GM21576 (cell line): ENCODE measurements around the gene LIPT1.
"Not testable (repeated sequence)": the region's sequence is repeated elsewhere in the genome, so short reads cannot be mapped to it uniquely, and the experiment has no call there.

Source experiments
- ATAC-seq: cut with Tn5 transposase; IDR thresholded peaks from one replicate; pipeline ENCODE4 v1.9.1; 2021; ENCODE audit warnings: mild to moderate bottlenecking, moderate library complexity; ENCODE audit not compliant: unreplicated experiment

LIPT1 gene

DNA sequence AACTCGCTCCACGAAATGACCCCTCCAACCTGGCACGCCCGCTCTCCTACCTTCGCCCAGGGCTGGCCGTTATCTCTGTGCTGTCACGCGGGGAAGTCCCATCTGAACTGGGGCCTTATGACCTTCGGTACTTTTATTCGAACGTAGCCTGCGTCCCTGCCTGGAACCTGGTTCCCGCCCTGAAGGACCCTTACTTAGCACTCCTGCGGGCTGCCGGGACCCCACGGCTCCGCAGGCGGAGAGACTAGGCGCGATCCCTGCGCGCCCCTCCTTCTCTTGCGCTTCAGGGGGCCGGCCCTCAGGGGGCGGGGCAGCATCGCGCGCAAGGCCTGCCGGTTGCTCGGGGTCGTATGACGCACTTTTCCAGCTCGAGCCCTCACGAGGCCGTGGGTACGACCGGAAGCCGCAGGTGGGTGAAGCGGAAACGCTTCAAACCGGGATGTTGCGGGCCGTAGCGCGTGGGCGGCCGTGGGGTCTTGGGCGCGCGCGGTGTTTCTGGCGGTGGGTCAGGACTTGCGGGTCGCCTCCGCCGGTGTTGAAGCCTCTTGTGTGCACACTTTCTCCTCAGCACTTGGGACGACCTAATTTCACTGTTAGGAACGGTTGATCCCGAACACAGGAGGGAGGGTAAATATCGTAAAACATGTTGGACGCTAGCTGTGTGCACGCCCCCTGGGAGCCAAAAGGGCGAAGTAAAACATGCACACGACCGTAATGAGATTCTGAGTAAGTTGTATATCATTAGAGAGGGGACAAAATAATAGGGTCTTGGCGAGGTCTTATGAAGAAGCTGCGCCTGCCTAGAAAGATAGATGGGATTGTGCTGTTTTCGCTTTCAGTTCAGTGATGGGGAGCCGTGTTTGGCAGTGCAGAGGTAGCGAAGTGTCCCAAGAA, at the start of gene LIPT1, which contains the start of gene TSGA10:
Gene LIPT1, plus strand, starts transcription at position 325 of the 894 bp plus-strand sequence. CDS start 6,991 bp downstream, outside the sequence.
Gene TSGA10, minus strand, starts transcription at position 300 of the 894 bp plus-strand sequence. CDS start 45,503 bp downstream, outside the sequence.
- peak; percentile 95 for ATAC-seq

DNA sequence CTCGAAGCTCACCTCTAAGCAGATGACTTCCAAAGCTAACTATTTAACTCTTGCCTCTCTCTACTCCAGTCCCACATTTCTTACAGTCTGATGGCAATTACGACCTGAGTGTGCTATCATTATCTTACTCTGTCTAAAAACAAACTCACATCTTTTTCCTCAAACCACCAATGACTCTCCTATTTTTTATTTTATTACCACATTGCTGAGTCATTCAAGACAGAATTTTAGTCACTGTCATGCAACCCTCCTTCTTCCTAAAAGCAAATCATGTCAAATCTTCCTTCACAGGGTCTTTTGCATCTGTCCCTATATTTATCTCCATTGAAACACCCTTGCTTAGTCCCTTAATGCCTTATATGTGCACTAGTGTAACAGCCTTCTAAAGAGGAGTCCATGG, 47.9 kb upstream of the LIPT1 start:
- ATAC-seq, result no peak

DNA sequence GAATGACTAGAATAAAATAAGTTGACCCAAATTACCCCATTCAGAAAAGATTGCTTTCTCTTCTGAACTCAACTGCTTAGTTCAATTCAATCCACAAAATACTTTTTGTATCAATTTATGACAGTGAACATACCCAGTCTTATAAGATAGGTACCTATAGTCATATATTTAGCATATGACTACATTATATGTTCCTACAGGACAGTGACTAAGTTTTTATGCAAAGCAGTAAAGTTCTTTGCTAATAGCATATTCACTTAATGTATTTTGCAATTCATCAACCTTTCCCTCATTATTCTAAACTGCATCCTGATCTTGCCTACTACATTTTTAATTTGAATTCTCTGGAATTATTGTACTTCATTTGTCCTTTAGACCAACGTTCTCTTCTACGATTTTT, 43.5 kb upstream of the LIPT1 start:
- ATAC-seq, result no peak

DNA sequence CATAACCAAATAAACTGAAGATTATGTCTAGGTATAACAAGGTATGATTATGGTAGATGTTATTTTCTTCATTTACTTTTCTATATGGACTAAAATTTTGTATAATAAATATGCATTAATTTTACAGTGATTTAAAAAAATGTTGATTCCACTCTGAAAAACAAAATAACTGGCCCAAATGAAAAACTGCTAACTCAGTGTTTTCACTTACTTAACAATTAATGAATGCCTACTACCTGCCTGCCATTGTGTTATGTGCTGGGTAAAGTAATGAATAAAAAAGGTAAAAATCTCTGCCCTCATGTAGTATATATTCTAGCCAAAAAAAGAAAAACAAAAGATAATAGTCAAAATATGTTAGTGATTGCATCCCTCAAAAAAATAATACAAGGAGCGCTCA, 42.8 kb upstream of the LIPT1 start:
- no peak for ATAC-seq

DNA sequence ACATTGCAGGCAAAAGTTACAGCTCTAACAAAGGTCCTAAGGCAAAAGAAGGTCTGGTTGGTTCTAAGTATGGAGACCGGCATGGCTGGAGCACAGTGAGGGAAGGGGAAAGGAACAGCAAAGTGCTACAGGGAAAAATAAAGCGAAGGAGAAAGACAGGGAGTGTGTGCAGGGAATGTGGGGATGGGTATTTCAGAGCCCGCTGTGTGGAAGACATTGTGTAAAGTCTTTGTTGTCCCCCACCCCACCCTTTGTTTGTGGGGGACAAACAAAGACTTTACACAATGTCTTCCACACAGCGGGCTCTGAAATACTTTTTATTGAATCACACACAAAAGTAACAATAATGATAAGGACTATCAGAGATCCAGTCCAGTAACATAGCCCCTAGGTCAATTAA, 42.1 kb upstream of the LIPT1 start:
- ATAC-seq, result no peak

DNA sequence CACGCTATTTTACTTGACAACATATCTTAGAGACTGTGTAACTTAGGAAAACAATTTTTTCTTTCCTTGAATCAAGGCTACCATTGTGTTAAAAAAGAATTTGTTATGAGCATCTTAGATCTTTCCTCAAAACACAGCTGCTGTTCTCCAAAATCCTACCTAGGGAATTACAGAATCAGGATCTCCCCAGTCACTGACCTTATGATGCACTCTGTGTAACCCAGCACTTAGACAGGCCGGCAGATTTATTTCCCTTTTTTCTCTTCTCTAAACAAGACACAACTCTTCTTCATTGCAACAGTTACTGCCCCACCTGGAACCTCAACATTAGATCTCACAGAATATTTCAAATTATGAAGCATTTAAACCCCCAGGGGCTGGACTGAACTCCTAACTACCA, 26.8 kb upstream of the LIPT1 start:
- no peak for ATAC-seq

DNA sequence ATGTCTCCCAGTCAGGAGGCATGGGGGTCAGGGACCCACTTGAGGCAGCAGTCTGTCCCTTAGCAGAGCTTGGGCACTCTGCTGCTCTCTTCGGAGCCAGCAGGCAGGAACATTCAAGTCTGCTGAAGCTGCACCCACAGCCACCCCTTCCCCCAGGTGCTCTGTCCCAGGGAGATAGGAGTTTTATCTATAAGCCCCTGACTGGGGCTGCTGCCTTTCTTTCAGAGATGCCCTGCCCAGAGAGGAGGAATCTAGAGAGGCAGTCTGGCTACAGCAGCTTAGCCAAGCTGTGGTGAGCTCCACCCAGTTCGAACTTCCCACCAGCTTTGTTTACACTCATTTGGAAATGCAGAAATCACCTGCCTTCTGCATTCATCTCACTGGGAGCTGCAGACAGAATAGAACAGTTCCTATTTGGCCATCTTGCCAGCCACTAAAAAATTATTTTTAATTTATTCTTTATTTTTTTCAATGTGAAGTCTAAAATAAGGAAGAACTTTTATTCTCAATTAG, 19.7 kb upstream of the LIPT1 start:
- ATAC-seq, result not testable (repeated sequence)

DNA sequence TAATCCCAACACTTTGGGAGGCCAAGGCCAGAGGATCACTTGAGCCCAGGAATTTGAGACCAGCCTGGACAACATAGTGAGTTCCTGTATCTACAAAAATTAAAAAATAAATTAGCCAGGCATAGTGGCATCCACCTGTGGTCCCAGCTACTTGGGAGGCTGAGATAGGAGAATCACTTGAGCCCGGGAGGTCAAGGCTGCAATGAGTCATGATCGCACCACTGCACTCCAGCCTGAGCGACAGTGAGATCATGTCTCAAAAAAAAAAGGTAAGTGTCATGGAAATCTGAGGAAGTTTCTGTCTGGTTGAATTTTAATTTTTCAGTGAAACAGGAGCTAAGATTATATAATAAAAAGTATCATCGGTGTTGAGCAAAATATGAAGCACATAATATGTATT, 15.8 kb upstream of the LIPT1 start:
- no peak for ATAC-seq

DNA sequence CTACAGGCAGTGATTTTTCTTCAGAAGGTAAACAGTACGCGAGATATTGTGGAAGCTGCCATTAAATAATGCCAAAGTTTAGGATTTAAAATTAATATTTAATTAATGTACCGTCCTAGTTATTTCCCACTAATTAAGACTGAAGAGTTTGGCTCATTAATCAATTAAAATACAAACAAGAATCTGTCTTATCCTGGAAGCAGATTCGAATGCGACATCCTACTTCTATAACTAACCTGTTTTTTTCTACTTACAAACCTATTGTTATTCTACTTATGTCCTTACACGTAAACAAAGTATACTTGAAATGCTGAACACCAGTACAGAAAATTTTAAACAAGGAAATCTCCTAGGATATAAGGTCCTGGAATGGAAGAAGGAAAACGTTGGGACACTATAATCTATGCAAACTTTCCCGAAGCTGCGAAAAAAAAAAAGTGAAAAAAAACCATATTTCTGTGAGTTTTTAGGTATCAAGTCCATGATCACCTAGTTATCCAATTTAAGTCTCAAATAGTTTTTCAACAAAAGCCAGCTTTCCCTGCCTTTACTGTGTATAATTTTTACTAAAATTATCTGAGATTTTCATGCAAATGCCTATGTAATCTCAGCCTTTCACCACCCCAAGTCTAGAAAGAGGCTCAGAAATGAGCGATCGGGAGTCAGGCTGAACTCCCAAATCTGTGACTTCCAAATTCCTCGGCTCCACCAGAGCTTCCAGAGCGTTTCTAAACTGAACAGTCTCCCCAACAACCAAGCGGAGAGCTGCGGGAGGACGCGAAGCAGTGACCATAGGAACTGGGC, 14.5 kb upstream of the LIPT1 start:
- ATAC-seq, result no peak

DNA sequence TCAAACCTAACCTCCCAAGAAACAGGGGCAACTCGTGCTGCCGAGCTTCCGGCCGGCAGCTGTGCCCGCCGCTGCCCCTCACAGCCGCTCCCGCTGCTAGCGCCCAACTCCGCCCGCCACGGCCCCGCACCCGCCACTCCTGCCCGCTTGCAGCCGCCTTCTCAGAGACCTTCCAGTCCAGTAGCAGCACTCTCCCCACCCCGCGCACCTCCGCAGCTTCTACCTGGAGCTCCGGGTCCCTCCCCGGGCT, 14.0 kb upstream of the LIPT1 start:
- ATAC-seq, result peak; percentile 32

DNA sequence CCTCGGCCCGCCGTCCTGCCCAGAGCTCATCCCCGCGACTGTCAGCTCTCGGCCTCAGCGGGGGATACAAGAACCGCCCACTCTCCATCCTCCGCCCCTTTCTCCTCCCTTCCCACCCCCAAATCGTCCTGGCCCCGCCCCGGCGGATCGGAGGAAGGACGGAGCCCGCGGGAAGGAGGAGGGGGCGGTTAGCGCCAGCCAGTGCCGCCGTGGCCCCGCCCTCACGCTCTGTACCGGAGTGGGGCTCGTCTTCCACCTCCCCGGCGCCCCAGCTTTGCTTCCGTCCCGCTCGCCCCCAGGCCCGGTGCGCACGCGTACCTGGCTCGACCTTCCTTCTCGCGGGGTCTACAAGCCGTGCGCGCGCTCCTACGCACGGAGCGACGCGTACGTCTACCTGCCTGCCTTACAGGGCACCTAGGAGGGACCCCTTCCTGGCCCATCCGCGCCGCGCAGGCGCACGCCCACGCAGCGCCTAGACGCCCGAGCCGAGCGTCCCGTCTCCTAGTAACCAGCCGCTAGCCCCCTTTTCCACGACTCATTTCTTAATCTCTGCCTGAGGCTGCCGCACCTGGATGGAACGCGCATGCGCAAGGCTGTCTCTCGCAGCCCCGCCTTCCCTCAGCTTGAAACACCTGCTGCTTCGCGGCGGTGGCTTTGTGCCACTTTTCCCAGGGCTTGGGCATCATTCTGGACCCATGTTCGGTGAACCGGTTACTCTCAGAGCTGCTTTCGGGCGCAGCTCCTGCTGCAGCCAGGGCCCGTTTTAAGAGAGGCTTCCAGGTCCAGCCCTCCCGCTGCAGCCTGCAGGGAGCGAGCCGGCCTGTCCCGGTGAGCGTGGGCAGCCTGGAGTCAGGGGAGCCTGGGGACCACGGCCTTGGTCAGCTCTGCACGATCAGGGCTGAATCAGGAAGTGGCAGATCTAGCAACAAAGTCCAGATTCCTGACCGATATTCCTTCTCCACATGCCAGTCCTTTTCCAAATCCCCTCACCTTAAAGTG, 13.4 kb upstream of the LIPT1 start, which contains the start of gene C2orf15:
Gene C2orf15, plus strand, starts transcription at position 598 of the 999 bp plus-strand sequence. CDS start 8,852 bp downstream, outside the sequence.
- peak; percentile 82 for ATAC-seq

DNA sequence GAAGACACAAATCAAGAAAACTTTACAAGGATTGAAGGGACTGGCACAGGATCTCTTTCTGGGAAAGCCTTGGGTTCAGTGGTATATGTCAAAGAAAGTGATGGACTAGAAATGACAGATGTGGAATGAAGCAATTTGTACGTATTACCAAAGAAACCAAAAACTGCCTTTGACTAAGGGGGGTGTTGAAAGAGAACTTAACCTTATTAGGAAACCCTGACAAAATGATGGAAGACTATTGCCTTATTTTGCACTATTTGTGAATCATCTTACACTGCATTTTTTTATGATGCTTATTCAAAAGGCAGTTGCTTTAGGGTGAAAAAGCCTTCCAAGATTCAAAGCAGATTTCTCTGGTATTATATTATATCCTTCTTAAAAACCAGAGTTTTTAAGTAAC, 4.1 kb upstream of the LIPT1 start:
- ATAC-seq, result no peak

DNA sequence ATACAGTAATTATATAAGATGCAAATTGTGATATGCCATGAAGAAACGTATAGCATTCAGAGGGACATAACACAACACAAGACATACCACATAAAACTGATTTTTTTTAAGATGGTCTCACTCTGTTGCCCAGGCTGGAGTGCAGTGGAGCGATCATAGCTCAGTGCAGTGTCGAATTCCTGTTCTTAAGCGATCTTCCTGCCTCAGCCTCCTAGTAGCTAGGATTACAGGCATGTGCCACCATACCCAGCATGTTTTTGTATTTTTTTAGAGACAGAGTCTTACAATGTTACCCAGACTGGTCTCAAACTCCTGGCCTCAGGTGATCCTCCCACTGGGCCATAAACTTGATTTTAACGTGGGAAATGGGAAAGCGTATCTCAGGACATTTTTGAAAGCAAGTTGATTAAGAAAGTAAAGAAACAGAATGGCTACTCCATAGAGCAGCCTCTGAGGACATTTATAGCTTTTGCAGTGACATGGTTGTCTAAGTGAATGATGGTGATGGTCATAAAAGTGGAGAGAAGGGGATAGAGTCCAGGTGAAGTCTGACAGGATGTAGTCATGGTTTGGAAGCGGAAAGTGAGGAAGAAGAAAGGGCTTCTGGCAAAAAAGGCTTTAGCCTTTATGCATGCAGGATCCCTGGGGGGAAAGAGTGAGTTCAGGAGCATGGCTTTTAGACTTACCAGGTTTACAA, 2.4 kb upstream of the LIPT1 start:
- no peak for ATAC-seq

DNA sequence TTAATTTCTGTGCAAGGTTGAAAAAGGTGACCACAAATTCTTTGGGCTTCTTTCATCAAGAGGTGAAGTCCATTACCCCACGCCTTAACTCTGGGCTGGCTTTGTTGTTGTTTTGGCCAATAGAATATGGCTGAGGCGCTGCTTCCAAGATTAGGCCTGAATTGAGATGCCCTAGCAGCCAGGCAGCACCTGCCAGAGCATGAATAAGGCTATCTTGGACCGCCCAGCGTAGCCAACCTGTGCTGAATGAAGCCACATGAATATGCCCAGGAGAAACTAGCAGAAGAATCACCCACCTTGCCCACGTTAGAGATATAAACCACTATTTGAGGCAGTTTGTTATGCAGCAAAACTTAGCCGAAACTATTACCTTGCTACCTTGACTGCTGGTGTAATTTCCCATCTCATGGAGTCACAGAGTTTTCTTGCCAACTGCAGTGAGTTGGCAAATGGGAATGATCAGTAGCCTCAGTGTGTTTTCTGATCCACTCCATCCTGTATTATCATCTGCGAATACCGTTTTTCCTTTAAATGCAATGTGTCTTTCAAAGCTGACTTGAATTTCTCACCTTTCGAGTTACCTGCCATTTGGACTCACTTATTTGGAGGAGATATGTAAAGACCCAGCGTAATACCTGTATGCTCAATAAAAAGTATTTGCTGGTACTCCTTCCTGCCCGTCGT, 704 bp upstream of the LIPT1 start:
- no peak for ATAC-seq

DNA sequence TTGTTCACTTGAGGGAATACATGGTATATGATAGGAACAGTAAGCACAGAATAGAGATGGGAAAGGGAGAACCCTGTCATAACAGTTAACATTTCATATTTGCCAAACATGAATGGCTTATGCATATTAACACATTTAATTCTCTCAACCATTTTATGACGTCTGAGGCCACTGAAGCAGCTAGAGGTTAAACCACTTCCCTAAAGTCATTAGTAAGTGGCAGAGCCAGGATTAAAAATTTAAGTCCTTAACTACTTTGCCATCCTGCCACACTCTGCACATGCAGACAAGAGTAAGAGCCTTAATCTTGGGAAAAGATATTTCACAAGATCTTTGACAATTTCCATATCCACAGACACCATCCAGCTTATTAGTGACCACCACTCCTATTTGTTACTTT, 2.1 kb downstream of the LIPT1 start:
- ATAC-seq, result no peak

DNA sequence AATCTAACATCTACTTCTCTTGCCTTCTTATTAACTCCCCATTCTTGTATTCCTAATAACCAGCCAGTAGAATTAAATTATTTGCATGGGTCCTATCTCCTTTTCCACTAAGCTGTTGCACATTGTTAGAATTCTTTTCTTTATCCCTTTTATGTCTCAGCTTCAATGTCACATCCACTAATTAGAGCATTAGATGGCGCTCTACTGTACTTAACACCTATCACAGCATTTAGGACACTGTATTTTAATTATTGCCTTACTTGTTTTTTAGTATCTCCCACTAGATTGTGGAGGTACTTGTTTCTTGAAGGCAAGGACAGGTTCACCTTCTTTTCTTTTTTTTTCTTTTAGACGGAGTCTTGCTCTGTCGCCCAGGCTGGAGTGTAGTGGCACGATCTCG, 3.8 kb downstream of the LIPT1 start:
- ATAC-seq, result no peak

DNA sequence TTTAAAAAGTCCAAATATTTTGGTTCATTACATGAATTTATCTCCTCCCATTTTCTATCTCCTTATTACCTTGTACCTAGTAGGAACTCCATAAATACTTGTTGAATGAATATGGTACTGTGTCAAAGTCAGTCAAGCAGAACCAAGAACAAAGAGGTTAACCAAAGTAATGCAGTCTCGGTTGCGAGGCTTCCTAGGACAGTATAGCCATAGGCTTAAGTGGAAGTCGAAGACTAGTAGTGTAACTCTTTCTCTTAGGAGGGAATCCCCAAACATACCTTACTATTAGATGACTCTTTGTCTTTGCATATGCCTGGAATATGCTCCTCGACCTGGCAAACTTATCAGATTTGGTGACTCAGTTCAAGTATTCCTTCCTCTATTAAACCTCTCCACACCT, 4.8 kb downstream of the LIPT1 start:
- ATAC-seq, result no peak

DNA sequence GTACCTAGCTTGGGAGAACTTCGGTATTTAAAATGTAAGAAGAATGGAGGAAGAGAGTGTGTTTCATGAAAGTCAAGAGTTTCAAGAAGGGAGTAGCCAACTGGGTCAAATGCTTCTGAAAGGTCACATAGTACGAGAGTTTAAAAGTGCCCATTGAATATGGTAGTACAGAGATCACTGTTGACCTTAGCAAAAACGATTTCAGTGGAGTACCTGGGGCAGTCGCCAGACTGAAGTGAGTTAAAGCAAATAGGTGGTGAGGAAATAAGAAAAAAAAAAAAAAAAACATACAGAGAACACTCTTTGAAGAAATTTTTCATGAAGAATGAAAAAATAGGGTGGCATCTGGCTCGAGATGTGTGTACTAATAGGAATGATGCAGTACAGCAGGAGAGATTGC, 11.5 kb downstream of the LIPT1 start:
- no peak for ATAC-seq

DNA sequence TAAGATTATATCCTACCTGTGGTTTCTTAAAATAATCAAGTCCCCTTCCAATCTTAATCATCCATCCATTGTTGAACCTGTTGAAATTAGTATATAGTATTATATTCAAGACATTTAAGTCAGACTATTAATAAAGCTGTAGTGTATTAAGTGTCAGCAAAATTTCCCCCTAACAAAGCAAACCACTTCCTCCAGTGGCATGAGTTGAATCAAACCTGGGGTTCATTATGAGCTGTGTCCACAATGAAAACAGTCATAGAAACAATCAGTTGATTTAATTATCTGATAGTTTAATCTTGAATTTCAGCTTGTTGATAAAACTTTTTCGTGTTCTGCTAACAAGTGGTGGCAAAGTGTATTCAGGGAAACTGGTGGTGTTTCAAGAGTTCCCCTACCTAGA, 14.8 kb downstream of the LIPT1 start:
- no peak for ATAC-seq
